CD4-positive, alpha-beta T cell treated with Interleukin-4 for 4 hours (primary cell): ENCODE data around the gene PCDH1.
"Not testable (repeated sequence)": the region's sequence is repeated elsewhere in the genome, so short reads cannot be mapped to it uniquely, and the experiment has no call there.

Source experiments
- DNase-seq: peaks from one replicate; pipeline ENCODE4 v3.0.0-alpha.2; 2020

PCDH1 gene

DNA sequence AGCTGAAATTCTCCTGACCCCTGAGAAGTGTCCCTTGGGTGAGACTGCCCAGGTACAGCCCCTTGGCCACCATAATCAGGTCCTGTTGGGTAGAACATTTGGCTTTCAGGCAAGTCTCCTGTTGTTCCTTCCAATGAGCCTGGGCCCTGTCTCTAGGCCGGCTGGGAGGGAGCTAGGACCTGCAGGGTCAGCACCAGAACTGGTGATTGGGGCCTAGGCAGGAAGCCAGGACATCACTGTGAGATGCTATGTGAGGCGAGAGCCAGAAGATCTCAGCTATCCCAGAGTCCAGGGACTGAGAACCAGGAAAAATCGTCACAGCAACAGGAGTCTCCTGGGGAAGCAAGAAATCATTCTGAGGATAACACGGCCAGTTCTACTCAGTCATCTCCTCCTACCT is 51.5 kb downstream of the PCDH1 start:
- DNase-seq, result no peak

DNA sequence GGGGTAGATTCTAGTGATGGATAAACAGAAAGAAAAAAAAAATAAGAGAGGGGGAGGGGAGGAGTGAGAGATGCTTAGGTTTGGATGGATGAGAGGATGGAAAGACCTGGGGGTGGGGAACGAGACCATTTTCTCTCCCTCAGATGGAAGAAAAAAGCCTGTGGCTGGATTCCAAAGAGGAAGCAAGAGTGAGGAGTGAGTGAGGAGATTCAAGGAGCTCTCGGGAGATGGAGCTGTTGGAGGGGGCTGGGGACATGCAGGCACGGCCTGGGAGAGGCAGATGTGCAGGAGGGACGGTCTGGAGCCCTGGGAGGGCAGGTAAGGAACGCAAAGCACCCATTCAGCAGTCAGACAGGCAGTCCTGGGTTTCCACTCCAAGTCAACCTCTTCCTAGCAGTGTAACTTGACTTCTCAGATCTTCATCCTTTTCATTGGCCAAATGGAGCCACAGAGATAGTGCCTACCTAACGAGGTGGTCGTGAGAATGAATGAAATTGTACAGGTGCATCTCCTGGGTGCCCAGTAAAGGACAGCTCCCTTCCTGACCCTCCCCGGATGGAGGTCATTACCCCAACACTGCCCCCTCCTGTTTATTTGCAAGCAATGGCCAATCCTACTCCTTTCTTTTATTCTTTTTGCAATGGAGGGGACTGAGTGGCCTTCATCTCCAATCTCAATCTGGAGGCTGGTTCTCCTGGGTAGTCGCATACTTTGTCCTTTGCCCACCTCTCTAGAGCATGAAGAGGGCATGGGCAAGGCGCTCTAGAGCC is 52.2 kb downstream of the PCDH1 start:
- peak; percentile 10 for DNase-seq

DNA sequence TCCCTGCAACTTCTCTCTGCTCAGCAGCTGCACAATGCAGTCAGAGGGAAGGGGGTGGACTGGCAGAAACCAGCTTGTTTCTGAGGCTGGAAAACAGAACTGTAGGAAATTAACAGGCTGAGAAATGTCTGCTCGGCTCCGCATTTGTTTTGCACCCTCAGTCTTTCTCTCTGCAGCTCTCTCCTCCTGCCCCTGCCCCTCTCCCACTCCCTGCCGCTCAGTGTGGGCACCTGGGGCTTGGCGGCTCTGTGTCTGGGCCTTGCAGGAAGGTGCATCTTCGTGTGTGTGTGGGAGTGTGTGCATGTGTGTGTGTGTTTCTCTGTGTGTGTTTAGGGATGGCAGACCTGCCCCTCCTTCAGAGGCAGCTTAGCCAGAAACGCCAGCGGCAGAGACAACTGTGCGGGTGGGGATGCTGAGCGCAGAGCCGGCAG is 53.0 kb downstream of the PCDH1 start:
- no peak for DNase-seq

DNA sequence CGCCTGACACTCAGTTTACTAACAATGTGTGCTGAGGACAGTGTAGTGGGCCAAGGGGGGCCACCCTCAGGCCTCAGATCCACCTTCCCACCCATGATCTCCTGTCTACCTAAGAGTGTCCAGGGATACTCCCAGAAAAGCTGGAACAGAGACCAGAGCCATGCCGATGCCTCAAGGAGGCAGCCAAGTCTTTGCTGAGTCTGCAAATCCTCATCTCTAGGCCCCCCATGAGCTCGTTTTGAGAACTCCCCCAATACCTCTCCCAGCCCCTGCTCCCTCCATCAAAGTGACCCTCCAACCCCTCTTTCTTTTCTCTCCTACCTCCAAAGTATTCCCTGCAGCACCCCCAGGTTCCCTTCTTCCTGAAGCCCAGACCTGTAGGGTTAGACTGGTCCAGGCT is 53.5 kb downstream of the PCDH1 start:
- DNase-seq, result no peak

DNA sequence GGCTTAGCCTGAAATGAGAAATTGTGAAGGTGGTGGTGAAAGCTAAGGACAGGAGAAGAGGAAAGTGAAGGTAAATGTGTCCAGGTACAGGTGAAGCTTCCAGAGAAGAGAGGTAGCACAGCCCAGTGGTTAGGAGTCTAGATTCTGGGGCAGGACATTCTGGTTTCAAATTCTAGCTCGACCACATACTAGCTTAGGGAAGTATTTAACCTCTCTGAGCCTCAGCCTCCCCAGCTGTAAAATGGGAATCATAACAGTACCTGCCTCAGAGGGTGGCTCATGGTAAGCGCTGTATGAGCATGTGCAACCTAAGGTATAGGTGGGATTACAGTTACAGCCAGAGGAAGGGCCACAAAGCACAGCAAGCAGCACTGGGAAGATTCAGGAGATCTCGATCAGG is 55.2 kb downstream of the PCDH1 start:
- no peak for DNase-seq

DNA sequence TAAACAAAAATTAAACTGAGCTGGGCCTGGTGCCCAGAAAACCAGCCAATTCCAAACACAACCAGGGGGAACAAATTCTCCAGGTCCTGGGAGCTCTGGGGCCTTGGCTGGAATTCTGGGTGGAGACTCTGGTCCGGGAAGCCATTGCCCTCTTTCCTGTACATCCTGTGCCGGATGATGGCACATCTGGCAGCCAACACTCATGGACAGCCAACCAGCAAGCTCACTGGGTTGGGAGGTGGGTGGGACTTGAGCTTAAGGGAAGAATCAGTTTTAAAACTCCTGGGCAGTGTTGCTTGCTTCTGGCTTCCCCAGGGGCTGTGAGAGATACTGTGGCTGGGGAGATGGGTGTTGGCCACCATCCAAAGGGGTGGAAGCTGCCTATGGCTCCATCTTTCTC is 56.1 kb downstream of the PCDH1 start:
- no peak for DNase-seq

DNA sequence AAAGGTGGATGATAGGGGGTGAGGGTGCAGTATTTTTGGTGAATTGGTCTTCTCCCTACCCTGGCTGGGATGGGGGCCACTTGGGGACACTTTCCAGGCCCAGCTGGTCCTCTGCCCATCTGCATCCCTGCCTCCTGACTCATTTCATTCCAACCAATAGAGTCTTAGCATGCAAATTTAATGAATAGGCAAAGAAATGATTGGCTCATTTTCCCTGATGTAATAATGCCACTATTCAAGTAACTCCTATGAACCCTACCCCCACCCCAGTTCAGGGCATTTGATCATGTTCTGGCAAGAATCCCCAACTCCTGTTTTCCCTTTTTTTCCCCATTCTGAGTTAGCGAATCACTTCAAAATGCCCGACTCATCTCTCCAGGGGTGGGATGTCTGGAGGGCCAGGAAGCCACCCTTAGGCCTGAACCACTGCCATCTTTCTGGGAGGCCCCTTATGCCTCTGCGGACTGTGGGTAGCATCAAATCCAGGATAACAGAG is 56.7 kb downstream of the PCDH1 start:
- no peak for DNase-seq

DNA sequence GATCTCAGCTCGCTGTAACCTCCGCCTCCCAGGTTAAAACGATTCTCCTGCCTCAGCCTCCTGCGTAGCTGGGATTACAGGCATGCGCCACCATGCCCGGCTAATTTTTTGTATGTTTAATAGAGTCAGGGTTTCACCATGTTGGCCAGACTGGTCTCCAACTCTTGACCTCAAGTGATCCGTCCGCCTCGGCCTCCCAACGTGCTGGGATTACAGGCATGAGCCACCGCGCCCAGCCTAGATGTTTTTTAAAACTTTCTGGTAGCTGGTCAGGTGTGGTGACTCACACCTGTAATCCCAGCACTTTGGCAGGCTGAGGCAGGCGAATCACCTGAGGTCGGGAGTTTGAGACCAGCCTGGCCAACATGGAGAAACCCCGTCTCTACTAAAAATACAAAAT is 57.5 kb downstream of the PCDH1 start:
- not testable (repeated sequence) for DNase-seq

DNA sequence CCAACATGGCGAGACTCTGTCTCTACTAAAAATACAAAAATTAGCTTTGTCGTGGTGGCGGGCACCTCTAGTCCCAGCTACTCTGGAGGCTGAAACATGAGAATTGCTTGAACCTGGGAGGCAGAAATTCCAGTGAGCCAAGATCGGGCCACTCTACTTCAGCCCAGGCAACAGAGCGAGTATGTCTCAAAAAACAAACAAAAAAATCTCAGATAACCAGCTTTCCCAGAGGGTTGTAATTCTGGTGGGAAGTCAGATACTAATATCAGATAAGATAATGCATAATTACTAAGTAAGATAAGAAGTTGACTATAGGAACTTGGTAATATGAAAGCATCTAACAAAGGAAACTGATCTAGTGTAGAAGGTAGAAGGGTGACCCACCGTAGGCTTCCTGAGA is 60.6 kb downstream of the PCDH1 start:
- no peak for DNase-seq

DNA sequence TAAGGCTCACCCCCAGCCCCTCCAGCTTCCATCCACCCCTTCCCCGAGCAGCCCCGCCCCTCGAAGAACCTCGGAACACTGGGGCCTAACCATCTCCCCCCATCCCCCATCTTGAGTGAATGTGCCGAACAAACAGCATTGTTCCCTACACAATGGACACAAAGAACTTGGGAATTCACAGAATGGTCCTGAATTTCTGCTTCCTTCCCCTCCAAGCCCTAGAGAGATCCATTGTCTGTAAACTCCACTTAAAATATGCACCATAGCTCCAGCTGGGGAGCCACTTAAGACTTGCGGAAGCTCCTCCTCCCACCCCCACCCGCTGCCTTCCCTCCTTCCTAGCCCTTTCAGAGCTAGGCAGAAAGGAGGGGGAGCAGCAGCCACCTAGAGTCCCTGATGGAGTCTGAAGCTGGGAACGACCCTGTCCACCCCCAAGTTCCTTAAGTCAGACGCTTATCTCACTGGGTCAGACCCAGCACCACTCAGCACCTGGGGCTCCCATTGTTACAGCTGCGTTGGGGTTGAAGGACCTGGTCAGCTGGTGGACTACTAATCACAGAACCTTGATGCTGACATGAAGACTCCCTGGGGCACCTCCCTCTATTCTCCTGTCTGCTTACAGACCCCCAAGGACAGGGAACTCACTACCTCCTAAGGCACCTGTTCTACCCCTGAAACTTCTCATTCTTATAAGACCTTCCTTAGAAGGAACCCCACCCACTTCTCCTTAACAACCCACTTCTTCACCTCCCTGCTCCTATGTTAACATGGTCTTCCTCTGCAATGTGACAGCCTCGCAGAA is 61.4 kb downstream of the PCDH1 start:
- no peak for DNase-seq

DNA sequence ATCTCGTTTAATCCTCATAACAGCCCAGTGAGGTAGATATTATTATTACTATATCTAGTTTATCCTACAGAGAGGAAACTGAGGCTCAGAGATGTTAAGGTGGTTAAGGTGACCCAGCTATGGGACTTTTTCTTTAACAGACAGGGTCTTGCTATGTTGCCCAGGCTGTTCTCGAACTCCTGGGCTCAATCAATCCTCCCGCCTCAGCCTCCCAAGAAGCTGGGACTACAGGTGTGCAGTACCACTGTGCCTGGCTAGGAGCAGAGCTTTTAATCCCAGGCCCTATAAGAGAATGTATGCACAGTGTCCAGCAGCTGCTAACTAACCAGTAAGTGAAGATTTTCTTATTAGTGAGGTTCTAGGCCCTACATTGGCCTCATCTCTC is 62.4 kb downstream of the PCDH1 start:
- DNase-seq, result no peak

DNA sequence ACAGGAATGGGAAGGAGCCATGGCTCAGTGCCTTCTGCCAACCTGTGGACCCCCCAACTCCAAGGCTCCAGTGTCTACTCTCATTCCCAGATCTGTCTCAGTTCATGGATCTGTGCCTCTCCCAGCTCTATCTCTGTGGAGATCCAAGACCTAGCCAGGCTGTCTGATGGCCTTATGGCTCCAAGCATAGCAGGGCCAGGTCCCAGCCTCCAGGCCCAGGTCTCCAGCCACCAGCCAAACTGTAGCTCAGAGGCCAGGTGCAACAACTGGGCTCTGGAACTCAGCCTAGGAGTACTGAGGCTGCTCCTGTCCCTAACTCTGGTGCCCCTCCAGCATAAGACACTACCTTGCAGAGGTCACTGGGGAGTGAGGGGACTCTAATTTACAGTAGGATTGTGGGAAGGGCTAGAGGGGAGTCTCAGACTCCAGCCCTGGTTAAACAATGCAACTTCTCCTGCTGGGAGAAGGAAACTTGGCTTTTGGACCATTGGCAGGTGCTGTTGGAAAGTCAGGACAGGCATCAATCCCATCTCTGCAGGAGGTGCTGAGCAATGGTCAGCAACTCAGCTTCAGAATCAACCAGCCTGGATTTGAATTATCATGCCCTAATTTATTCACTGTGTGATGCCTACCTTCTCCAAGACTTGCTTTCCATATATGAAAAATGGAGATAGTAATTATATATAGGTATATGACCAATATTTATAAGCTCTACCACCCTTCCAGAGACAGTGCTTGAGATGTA is 63.0 kb downstream of the PCDH1 start:
- DNase-seq, result no peak

DNA sequence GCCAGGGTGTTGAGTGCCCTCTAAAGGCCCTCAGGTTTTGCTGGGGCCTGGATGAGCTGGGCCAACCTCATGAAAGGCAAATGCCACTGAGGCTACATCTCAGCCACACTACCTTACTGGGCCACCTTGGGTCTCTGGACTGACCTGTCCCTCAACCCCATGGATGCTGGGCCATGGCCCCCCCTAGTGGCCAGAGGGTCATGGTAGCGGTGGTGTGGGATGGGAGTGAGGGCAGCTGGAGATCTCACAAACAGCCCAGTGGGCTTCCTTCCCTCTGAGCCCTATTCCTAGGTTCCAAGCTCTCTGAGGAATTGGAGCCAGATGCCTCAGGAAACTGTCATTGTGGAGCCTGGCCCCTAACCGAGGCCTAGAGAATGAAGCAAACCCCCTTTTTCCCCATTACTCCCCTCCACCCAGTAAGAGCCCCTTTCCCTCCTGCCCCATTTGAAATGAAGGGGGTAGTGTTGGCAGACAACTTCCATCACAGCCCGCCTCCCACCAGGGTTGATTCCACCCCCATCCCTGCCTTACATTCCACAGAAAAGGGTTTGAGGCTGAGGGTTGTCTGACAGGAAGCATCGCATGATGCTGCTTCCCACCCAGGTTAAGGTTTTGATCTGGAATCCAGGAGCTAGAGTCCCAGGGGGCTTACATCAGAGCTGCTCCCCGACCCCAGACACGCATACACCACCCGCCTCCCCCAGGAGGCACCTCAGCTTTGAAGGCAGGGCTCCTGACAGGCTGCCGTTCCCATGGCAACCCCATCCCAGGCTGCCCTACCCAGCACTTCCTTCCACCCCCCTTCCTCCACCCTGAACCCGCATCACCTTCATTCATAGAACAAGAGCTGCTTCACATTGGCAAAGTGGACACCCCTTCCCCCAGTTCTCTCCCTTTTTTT is 63.9 kb downstream of the PCDH1 start:
- DNase-seq, result peak; percentile 32

DNA sequence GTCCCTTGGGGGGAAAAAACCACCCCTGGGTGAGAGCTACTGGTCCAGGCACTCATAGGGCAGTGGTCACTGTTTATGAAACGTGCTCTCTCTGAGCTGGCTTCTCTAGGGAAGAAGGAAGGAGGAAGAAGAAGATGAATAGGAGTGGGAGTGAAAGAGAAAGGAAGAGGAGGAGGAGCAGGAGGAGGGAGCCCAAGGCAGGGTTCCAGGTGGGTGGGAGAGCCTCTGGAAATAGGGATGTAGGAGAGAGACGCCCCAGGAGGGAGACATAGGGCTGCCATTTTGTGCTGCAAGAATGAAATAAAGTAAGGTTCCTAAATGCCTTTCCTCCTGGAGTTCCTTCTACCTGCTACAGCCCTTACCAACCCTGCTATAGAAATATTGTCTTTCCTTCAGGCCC is 65.7 kb downstream of the PCDH1 start:
- no peak for DNase-seq

DNA sequence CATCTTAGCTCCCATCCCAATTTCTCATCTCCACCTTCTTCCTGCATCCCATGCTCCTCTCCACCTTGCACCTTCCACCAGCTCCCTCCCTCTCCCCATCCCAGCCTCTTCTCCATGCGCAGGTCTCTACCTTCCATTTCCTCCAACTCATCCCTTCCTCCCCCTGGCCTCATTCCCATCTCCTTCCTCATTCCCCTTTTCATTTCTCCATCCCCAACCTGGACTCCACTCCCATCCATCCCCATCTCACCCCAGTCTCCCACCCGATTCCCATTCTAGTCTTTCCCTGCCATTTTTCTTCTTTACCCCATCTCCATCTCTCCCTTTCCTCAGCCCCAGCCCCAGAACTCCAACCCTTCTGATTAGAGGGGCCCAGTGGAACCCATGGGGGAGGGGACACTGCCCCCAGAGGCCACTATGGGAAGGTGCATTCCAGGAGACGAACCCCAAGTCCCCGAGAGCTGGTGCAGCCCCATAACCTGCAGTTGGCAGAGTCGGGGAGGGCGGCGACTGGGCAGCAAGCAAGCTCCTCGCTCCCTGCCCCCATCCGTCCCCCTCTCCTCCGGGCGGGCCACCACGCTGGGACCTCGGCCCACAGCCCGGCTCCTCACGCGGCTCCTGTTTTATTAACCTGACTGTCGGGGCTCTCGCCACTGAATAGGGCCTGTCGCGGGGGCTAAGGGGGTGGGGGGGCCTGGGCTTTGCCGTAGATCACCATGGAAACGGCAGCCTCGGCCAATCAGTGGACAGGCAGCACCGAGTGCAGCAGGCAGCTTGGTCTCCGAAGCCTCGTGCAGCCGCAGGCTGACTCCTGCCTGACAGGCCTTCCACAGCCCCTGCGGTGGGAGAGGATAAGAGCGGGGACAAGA is 66.7 kb downstream of the PCDH1 start:
- peak; percentile 15 for DNase-seq

DNA sequence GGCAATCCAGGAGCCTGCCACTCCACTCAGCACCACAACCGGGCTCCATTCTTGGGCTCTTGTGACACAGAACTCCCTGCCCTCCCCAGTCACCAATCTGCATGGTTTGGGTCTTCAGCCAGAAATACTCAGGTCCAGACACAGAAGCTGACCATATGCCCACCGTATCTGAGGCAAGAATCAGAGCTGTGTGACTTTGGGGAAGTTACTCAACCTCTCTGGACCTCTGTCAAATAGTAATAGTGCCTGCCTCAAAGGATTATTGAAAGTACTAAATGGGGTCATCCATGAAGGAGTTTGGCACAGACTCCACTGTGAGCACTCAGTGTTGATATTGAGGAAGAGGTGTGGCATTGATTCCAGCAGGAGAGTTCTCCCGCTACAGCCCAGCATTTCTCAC is 67.5 kb downstream of the PCDH1 start:
- no peak for DNase-seq

DNA sequence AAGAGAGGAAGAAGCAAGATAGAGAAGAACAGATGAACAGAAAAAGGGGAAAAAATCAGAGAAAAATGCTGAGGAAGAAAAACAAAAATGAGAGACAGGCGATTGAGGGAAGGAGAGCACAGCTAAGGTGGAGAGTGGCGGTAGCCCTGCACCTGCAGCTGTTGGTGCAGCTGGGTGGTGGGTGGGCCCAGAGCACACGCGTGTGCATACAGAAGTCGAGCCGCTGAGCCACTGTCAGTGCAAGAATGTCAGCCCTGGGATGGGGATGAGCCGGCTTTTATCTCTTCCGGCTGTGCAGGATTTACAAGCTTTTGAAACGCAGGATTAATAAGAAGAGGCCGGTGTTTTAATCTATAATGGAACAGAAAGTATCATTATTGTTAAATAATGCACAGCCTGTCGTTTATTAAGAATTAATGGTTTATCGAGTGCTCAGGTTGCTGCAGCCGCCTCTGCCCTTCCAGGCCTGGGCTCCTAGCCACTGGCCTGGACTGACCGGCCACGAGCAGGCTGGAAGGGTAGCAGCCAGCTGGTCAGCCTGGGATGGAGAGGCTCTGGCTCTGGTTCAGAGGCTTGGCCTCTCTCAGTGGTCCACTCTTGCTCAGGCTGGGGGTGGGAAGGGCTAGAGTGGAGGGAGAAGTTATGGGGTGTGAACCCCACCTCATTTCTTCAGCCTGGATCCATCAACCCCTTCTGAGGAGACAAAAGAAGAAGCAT is 68.7 kb downstream of the PCDH1 start:
- DNase-seq, result no peak

DNA sequence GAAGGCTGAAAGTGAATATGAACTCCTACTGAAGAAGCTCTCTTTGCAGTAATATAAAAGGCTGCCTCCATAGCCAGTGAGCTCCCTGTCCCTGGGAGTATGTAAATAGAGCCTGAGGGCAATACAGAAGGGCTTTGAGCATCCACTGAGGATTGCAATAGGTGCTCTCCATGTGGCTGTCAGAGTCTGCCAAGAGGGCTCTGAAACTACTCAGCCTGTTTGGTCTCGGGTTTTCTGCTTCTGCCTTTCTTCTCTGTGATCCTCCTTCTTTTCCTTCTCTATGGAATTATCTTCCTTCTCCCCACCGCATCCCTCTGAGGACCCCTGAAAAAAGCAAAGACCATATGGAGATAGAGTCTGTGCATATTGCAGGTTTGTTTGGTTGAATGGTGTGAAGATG is 69.4 kb downstream of the PCDH1 start:
- DNase-seq, result no peak

DNA sequence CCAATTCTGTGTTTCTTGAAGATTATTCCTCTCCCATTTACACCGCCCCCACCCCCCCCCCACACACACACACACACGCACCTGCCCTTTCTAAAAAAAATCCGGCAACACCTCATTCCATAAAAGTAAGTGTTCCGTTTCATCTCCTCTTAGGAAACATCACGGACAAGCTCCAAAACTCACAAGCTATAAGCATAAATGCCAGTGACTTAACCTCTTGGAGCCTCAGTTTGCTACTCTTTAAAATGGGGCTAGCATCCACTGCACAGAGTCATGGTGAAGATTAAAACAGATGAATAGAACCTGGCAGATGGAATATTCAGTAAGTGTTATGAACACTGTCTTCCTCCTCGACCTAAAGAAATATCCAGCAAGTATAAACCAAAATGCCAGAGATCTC is 70.5 kb downstream of the PCDH1 start:
- DNase-seq, result no peak

DNA sequence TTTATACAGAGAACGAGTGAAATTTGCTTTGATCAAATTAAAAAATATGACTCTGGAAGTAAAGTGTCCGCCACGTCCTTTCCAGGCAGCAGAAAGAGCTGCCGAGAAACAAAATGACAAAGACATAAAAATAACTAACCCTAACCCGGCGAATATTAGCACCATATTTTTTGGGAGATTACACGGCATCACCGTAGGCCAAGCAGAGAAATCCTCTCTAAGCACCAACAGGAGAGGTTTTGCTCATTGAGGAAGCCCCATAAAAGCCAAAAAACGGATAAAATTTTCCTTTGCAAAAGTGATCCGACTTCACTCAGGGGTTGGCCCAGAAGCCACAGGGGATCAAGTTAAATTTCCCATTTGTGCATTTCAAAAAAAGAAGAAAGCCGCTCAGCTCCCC is 70.9 kb downstream of the PCDH1 start:
- no peak for DNase-seq

DNA sequence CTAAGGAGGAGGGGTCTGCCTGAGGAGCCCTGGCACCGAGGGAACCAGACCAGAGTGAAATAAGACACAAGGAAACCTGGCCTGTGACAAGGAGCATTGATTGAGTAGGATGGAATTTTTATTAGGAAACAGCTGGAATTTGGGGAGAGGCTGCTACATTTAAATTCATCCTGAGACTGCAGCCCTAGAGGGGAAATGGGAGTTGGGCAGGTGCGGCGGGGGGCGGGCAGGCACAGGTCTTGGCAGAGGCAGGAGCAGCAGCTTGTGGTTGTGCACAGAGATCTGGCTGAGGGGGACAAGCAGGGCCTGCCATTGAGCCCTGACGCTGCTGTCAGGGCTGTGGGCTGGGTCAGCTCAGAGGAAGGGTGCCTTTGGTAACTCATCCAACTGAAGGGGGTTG is 71.6 kb downstream of the PCDH1 start:
- DNase-seq, result no peak
